K562 (cell line): ENCODE results near the gene KCNJ10. TPM values are rescaled to one million over a fixed set of nuclear protein-coding genes. Genes with fewer than 3 reads are reported as not detected.

Experiments used
- ATAC-seq: fragments of 200-7000 bp; cut with Tn5 transposase; 3 replicates; pipeline ENCODE4 v1.9.1; 2020; ENCODE audit warnings: moderate library complexity
- BruUV-seq: library from RNA; stranded (reverse); fragments of 400-500 nt; replicated peaks from 2 replicates; lab custom pipeline; 2021; lab: Mats Ljungman, UMichigan
- CTCF ChIA-PET: fragments of 300-600 bp; formaldehyde crosslinking; extraction: SDS; loops from one replicate; lab custom pipeline; 2021; ENCODE audit warnings: low intra/inter-chr PET ratio; lab: Yijun Ruan, JAX
- POLR2A ChIA-PET: fragments of 300-600, 350-650 bp; sonication (Branson Sonifier 250); formaldehyde crosslinking; extraction: SDS; loops from one replicate; lab custom pipeline; 2021; ENCODE audit warnings: antibody characterized with exemption, inconsistent platforms; lab: Yijun Ruan, JAX
- DNase-seq, 4 experiments: peaks; one replicate each; pipeline versions ENCODE4 v3.0.0 to v3.0.0-alpha.2; 2011 to 2018; ENCODE audit warnings: low spot score in 3 of 4, mixed read lengths in 3 of 4; ENCODE audit errors: extremely low read depth in 1 of 4
- FAIRE-seq: peaks from 2 replicates; lab custom pipeline; 2011; peaks lifted over from hg19 to GRCh38; lab: Jason Lieb, UNC
- H2AFZ ChIP-seq: 2 replicates; pipeline ENCODE4 v1.6.0; 2011; ENCODE audit warnings: low read depth, low read length, control low read depth, inconsistent platforms
- H3K27ac ChIP-seq: fragments of 200-600 bp; 3 replicates; pipeline ENCODE4 v1.8.0; 2011; ENCODE audit warnings: low read depth, mild to moderate bottlenecking, control low read depth, inconsistent platforms, low read length, moderate library complexity, mixed read lengths; ENCODE audit errors: extremely low read depth
- H3K27me3 ChIP-seq, 2 experiments: fragments of 300-600 bp in 1 of 2; 2 replicates in 1 of 2; 3 replicates in 1 of 2; pipeline versions ENCODE4 v1.6.0 to v1.8.0; 2011; ENCODE audit warnings: inconsistent platforms in 2 of 2, low read length in 2 of 2, mild to moderate bottlenecking in 1 of 2, mixed read lengths in 1 of 2, moderate library complexity in 1 of 2; ENCODE audit not compliant: control insufficient read depth in 2 of 2, insufficient read depth in 2 of 2
- H3K36me3 ChIP-seq: fragments of 300-600 bp; 3 replicates; pipeline ENCODE4 v1.8.0; 2011; ENCODE audit warnings: mild to moderate bottlenecking, low read length, inconsistent platforms; ENCODE audit not compliant: control insufficient read depth, insufficient read depth
- H3K4me1 ChIP-seq, 2 experiments: fragments of 200-600 bp in 1 of 2; replicated peaks in 1 of 2; 2 replicates in 1 of 2; 3 replicates in 1 of 2; pipeline versions ENCODE4 v1.5.1 to v1.8.0; 2011; ENCODE audit warnings: inconsistent platforms in 2 of 2, low read length in 2 of 2, mild to moderate bottlenecking in 1 of 2, mixed read lengths in 1 of 2, moderate library complexity in 1 of 2; ENCODE audit not compliant: control insufficient read depth in 2 of 2, insufficient read depth in 2 of 2
- H3K4me2 ChIP-seq: 2 replicates; pipeline ENCODE4 v1.6.1; 2011; ENCODE audit warnings: low read length, control low read depth, inconsistent platforms, mixed read lengths; ENCODE audit not compliant: insufficient read depth
- H3K4me3 ChIP-seq: fragments of 200-600 bp; sonication (generic), shearing (Covaris generic); 2 replicates; pipeline ENCODE4 v1.5.1; 2016; ENCODE audit warnings: control low read depth, inconsistent platforms
- H3K79me2 ChIP-seq: fragments of 200-600 bp; 3 replicates; pipeline ENCODE4 v1.8.0; 2011; ENCODE audit warnings: low read length, inconsistent platforms; ENCODE audit not compliant: control insufficient read depth, insufficient read depth
- H3K9ac ChIP-seq, 2 experiments: 2 replicates each; pipeline versions ENCODE4 v1.6.0 to v1.6.1; 2011; ENCODE audit warnings: low read depth in 2 of 2, low read length in 2 of 2, control low read depth in 1 of 2, inconsistent platforms in 1 of 2, mild to moderate bottlenecking in 1 of 2, mixed read lengths in 1 of 2; ENCODE audit not compliant: insufficient read depth in 1 of 2
- H3K9me1 ChIP-seq: one replicate; pipeline ENCODE4 v1.6.0; 2011; ENCODE audit warnings: inconsistent platforms, mild to moderate bottlenecking, low read length, moderate library complexity; ENCODE audit not compliant: control insufficient read depth, insufficient read depth
- H3K9me3 ChIP-seq: replicated peaks from 2 replicates; pipeline ENCODE4 v1.5.1; 2011; ENCODE audit warnings: low read depth, low read length, inconsistent platforms; ENCODE audit not compliant: control insufficient read depth, insufficient read depth
- H4K20me1 ChIP-seq: replicated peaks from 2 replicates; pipeline ENCODE4 v1.6.1; 2011; ENCODE audit warnings: low read length, inconsistent platforms, mixed read lengths; ENCODE audit not compliant: control insufficient read depth, insufficient read depth
- CEBPG ChIP-seq, 3 experiments: fragments of 200-800 bp in 1 of 3; sonication (Bioruptor generic) in 1 of 3; sonication (generic) in 1 of 3; formaldehyde crosslinking in 1 of 3; IDR thresholded peaks in 2 of 3; conservative IDR thresholded peaks in 1 of 3; 2 replicates each; pipeline versions ENCODE4 v1.6.1 to v1.8.0; 2016 to 2022; ENCODE audit warnings: missing compliant biosample characterization in 2 of 3, missing genetic modification characterization in 2 of 3, mild to moderate bottlenecking in 1 of 3, missing genetic modification reagents in 1 of 3
- FOSL1 ChIP-seq: fragments of 200-800 bp; sonication (Bioruptor generic); conservative IDR thresholded peaks from 2 replicates; pipeline ENCODE4 v1.6.1; 2016; ENCODE audit warnings: missing genetic modification characterization, missing compliant biosample characterization
- RFX1 ChIP-seq: fragments of 450-650 bp; IDR thresholded peaks from 2 replicates; pipeline ENCODE4 v1.6.1; 2016; ENCODE audit warnings: mild to moderate bottlenecking, moderate library complexity
- SETDB1 ChIP-seq: IDR thresholded peaks from one replicate; pipeline ENCODE4 v1.6.1; 2012; ENCODE audit warnings: low read length, control low read depth, inconsistent platforms
- ZNF76 ChIP-seq: fragments of 250-450 bp; sonication (Bioruptor Pico); IDR thresholded peaks from 2 replicates; pipeline ENCODE4 v1.4.0; 2020; ENCODE audit warnings: mild to moderate bottlenecking, moderate library complexity, borderline replicate concordance
- WGBS: fragments of 100-300 bp; shearing (Covaris generic); methylation state at CpG from one replicate; pipeline ENCODE4 v1.1.6; 2016; ENCODE audit warnings: low coverage, mixed read lengths; ENCODE audit not compliant: insufficient coverage; ENCODE audit errors: missing lambda C conversion rate; 5-methylcytosine and 5-hydroxymethylcytosine counted together
- in situ Hi-C: fragments of 300-500 bp; cut with MboI; formaldehyde crosslinking; loops from 4 replicates; pipeline ENCODE4 v1.15.0; 2018; ENCODE audit warnings: inconsistent platforms, mixed read lengths
- intact Hi-C: fragments of 100-400 bp; cut with micrococcal nuclease; formaldehyde crosslinking; loops from 2 replicates; pipeline ENCODE4 v1.14.2; 2022
- polyA plus RNA-seq, 8 experiments: library from polyadenylated mRNA; depleted of rRNA in 4 of 8; stranded (reverse) in 5 of 8; unstranded in 3 of 8; fragments of >200 nt; fragmentation: Nextera tagmentation in 2 of 8; fragmentation: Illumina TruSeq in 1 of 8; extraction: Ambion mirVana in 2 of 8; extraction: Trizol in 1 of 8; gene quantifications; 2 replicates each; pipeline versions ENCODE4 v1.2.1 to v1.2.3, GENCODE V29; 2011 to 2014; ENCODE audit warnings: inconsistent platforms in 1 of 8, missing spikeins in 1 of 8
- total RNA-seq, 7 experiments: library from RNA; depleted of rRNA in 6 of 7; stranded (reverse); fragments of >200 nt in 6 of 7; fragmentation: Illumina TruSeq in 2 of 7; extraction: Trizol in 2 of 7; gene quantifications; 2 replicates each; pipeline versions ENCODE4 v1.2.1 to v1.2.3, GENCODE V29; 2011 to 2021; ENCODE audit warnings: low replicate concordance in 1 of 7
- TF ChIP-seq, protein P1 (sequence below): fragments of 450-650 bp; conservative IDR thresholded peaks from 2 replicates; pipeline ENCODE4 v1.6.1; 2016; ENCODE audit warnings: missing genetic modification characterization, low read depth, mild to moderate bottlenecking, control low read depth, missing compliant biosample characterization
- TF ChIP-seq, protein P2 (sequence below), 3 experiments: fragments of 200-800 bp in 1 of 3; sonication (Bioruptor generic) in 1 of 3; sonication (generic) in 1 of 3; formaldehyde crosslinking in 1 of 3; IDR thresholded peaks; 2 replicates each; pipeline versions ENCODE4 v1.6.1 to v1.8.0; 2016 to 2022; ENCODE audit warnings: mild to moderate bottlenecking in 2 of 3, missing compliant biosample characterization in 2 of 3, missing genetic modification characterization in 2 of 3, missing genetic modification reagents in 1 of 3
- TF ChIP-seq, protein P3 (sequence below): fragments of 450-650 bp; formaldehyde crosslinking; IDR thresholded peaks from 2 replicates; pipeline ENCODE4 v1.4.0; 2022; ENCODE audit warnings: missing genetic modification characterization

KCNJ10 gene
- total and polyA plus RNA-seq, 9 of the 15 experiments (the other 6 are each of a cell fraction or from before 2014, with no cell fraction given), result 0.06 to 0.11 TPM; not detected in 7

GRCh38 chr1:159961636-159962035 lies 108.3 kb downstream of the KCNJ10 start (continued):
- TF ChIP-seq, protein P1, sequence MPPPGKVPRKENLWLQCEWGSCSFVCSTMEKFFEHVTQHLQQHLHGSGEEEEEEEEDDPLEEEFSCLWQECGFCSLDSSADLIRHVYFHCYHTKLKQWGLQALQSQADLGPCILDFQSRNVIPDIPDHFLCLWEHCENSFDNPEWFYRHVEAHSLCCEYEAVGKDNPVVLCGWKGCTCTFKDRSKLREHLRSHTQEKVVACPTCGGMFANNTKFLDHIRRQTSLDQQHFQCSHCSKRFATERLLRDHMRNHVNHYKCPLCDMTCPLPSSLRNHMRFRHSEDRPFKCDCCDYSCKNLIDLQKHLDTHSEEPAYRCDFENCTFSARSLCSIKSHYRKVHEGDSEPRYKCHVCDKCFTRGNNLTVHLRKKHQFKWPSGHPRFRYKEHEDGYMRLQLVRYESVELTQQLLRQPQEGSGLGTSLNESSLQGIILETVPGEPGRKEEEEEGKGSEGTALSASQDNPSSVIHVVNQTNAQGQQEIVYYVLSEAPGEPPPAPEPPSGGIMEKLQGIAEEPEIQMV (tag), result no peak
- no peak for TF ChIP-seq ZNF76 (CRISPR knock-in tag)

DNA sequence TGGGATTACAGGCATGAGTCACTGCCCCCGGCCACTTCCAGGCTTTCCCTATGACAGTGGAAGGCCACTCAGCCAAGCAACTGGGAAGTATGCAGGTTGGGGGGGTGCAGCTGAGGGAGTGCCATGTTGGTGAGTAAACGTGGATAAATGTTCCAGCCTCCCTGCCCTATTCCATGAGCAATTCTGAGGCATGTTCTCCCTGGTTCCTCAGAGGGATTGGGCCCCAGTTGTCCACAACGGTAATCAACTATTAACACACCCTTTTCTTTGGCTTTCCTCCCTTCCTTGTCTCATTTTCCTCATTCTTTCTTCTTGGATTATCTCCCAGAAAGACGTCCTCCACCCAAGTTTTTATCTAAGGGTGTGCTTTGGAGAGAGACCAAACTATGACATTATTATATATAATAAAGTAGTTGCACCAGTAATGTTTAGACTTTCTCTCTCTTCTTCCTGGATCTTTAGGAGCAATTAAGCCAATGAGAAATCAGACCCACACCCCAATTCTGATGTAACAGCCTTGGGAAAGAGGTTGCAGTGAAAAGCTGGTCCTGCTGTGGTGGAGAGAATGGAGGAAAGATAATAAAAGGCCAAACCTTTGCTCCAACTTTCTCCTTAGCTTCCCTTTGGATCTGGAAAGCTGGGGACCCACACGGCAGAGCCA lies 109.1 kb downstream of the KCNJ10 start:
- no peak for ATAC-seq
- H3K27me3 ChIP-seq, result peaks cover 2 to 5% of the 10 kb centered on the region in 2 experiments; a peak in 2 of 5 replicates
- intact Hi-C loops, result no loop called here
- H3K4me2 ChIP-seq, result peak overlapping the region; percentile 21; the same call in 1 of the 2 replicates
- H2AFZ ChIP-seq, result peak overlapping the region; percentile 57; the same call in 1 of the 2 replicates
- H3K9ac ChIP-seq, result no peak overlapping the region
- H3K79me2 ChIP-seq, result no peaks in the 10 kb centered on the region
- H3K9me1 ChIP-seq, result no peaks in the 10 kb centered on the region
- H3K27ac ChIP-seq, result no peak overlapping the region
- H3K4me1 ChIP-seq, result peaks cover 26 to 30% of the 10 kb centered on the region in 2 experiments
- WGBS, result 7% methylated on average over 5 of the region's 5 CpGs
- DNase-seq, result no peak
- no TSS peak for BruUV-seq
- FAIRE-seq, result no peak
- no peaks in the 10 kb centered on the region for H3K9me3 ChIP-seq
- no peaks in the 10 kb centered on the region for H3K36me3 ChIP-seq
- no peaks in the 10 kb centered on the region for H4K20me1 ChIP-seq
- POLR2A ChIA-PET, result interaction anchor here (0.6 kb wide), 1 partner anchor 113 kb away, joined by 6 read pairs; no protein-coding TSS in a partner anchor
- CTCF ChIA-PET, result no interaction called here
- in situ Hi-C loops, result no loop called here
- H3K4me3 ChIP-seq, result no peak overlapping the region
- TF ChIP-seq RFX1 (no peak), FOSL1 (tag) (0 out of 2 replicates have a peak, but pooled peaks have one; percentile 33), SETDB1 (no peak), CEBPG (CRISPR knock-in tag; IDR thresholded peaks at IDR 0.05) (no peak), CEBPG (tag; conservative IDR thresholded peaks at IDR 0.05 in 1 of 2, IDR thresholded peaks at IDR 0.05 in 1 of 2) (peak in 1 of 2 experiments; percentile 26; a peak in 1 of 4 replicates)
- TF ChIP-seq, protein P2, sequence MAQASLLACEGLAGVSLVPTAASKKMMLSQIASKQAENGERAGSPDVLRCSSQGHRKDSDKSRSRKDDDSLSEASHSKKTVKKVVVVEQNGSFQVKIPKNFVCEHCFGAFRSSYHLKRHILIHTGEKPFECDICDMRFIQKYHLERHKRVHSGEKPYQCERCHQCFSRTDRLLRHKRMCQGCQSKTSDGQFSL (CRISPR knock-in tag; IDR thresholded peaks at IDR 0.05), result peak; percentile 64
- TF ChIP-seq, protein P2 (tag; IDR thresholded peaks at IDR 0.05), result no peak
- TF ChIP-seq, protein P3, sequence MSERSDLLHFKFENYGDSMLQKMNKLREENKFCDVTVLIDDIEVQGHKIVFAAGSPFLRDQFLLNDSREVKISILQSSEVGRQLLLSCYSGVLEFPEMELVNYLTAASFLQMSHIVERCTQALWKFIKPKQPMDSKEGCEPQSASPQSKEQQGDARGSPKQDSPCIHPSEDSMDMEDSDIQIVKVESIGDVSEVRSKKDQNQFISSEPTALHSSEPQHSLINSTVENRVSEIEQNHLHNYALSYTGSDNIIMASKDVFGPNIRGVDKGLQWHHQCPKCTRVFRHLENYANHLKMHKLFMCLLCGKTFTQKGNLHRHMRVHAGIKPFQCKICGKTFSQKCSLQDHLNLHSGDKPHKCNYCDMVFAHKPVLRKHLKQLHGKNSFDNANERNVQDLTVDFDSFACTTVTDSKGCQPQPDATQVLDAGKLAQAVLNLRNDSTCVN (CRISPR knock-in tag), result no peak
